Suprapubic skin (tissue), 4 donors: ENCODE results near the gene MGAT4C.

Experiments
- EP300 ChIP-seq: sonication (generic); formaldehyde crosslinking; IDR thresholded peaks from one replicate; pipeline ENCODE4 v1.6.1; 2017; ENCODE audit warnings: antibody characterized with exemption
- POLR2A ChIP-seq, 2 donors: fragments of 450-650 bp; IDR thresholded peaks; one replicate each; pipeline ENCODE4 v1.6.1; 2017; ENCODE audit warnings: antibody characterized with exemption in 2 of 2, mild to moderate bottlenecking in 2 of 2, moderate library complexity in 2 of 2
- POLR2AphosphoS5 ChIP-seq, 3 donors: sonication (generic); formaldehyde crosslinking; IDR thresholded peaks; one replicate each; pipeline ENCODE4 v1.6.1; 2017; ENCODE audit warnings: antibody characterized with exemption in 3 of 3
- TF ChIP-seq, protein P1 (sequence below), 2 donors: fragments of 200-600 bp in 1 of 2; fragments of 450-650 bp in 1 of 2; sonication (generic) in 1 of 2; IDR thresholded peaks; one replicate each; pipeline ENCODE4 v1.5.1; 2016 to 2019; ENCODE audit warnings: antibody characterized with exemption in 2 of 2, mild to moderate bottlenecking in 1 of 2, moderate library complexity in 1 of 2

DNA sequence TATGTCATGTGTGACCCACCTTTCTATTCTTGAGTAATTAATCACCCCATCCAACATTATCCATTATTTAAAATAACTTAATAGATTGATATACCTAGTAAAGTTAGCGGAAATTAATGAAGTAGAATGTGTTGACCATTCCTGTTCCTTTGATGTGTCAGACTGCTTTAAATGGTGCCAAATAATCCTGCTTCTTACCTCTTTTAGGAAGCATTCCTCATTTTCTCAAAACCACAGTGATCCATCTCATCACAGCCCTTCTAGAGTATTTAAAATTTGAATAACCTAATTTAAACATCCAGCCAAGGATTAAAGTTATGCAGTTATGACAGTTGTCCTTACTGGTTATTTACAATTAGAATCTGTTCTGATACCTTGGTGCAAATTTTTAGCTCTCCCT, 6.9 kb downstream of the MGAT4C start:
- no peak for TF ChIP-seq POLR2AphosphoS5 (IDR thresholded peaks at IDR 0.05)
- TF ChIP-seq POLR2A (IDR thresholded peaks at IDR 0.05) = no peak
- TF ChIP-seq, protein P1, sequence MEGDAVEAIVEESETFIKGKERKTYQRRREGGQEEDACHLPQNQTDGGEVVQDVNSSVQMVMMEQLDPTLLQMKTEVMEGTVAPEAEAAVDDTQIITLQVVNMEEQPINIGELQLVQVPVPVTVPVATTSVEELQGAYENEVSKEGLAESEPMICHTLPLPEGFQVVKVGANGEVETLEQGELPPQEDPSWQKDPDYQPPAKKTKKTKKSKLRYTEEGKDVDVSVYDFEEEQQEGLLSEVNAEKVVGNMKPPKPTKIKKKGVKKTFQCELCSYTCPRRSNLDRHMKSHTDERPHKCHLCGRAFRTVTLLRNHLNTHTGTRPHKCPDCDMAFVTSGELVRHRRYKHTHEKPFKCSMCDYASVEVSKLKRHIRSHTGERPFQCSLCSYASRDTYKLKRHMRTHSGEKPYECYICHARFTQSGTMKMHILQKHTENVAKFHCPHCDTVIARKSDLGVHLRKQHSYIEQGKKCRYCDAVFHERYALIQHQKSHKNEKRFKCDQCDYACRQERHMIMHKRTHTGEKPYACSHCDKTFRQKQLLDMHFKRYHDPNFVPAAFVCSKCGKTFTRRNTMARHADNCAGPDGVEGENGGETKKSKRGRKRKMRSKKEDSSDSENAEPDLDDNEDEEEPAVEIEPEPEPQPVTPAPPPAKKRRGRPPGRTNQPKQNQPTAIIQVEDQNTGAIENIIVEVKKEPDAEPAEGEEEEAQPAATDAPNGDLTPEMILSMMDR (IDR thresholded peaks at IDR 0.05) = no peak
- TF ChIP-seq EP300 = no peak
